A549 treated with GW870086 at 1 μM for 4 hours (cell line): ENCODE results near the gene IPO9. TPM values are rescaled to one million over a fixed set of nuclear protein-coding genes. Genes with fewer than 3 reads are reported as not detected.

ENCODE experiments used
- total RNA-seq: library from RNA; stranded (reverse); fragments of 200-300 nt; extraction: Qiagen RNA extraction; gene quantifications from 5 replicates; pipeline ENCODE4 v1.2.3, GENCODE V29; 2022; ENCODE audit warnings: low read depth

The IPO9 gene
- 23.5 to 46.0 TPM (median 41.6 TPM) in 5 replicates for total RNA-seq

DNA sequence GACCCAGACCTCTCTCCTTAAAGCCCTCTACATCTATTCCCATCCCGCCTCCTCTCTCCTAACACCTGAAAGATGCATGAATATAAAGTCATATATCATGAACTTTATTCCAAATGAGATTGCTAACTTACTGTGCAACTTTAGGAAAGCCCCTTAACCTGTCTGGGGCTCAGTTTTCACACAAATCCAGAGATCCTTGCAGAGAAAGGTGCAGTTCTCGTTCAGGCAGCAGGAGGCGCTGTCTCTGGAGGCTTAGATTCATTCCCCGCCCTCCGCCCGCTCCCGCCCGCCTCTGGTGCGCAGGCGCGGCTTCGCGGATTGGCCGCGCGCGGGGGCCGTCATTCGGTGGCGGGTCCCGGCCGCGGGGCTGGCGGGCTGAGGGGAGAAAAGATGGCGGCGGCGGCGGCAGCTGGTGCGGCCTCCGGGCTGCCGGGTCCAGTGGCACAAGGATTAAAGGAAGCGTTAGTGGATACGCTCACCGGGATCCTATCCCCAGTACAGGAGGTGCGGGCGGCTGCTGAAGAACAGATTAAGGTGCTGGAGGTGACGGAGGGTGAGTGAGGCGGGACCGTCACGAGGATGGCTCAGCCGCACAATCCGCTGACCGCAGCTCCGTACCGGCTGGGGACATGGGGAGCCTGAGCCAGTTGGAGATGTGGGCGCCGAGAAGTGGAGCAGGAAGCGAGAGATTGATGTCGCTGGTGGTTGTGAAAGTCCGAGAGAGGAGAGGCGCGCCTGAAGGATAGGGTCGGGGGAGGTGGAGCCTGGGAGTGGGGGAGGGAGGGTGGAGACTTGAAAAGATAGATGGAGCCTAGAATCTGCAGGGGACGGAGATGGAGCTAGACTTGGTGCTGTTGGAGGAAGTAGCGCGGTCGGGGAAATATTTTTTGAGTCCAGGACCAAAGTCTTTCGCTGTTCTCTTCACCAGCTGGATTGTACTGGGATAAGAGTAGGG, at the start of gene IPO9:
TSS of gene IPO9 (plus strand) at position 338 of the 955 bp plus-strand sequence. CDS start at position 391, 53 bp downstream.

DNA sequence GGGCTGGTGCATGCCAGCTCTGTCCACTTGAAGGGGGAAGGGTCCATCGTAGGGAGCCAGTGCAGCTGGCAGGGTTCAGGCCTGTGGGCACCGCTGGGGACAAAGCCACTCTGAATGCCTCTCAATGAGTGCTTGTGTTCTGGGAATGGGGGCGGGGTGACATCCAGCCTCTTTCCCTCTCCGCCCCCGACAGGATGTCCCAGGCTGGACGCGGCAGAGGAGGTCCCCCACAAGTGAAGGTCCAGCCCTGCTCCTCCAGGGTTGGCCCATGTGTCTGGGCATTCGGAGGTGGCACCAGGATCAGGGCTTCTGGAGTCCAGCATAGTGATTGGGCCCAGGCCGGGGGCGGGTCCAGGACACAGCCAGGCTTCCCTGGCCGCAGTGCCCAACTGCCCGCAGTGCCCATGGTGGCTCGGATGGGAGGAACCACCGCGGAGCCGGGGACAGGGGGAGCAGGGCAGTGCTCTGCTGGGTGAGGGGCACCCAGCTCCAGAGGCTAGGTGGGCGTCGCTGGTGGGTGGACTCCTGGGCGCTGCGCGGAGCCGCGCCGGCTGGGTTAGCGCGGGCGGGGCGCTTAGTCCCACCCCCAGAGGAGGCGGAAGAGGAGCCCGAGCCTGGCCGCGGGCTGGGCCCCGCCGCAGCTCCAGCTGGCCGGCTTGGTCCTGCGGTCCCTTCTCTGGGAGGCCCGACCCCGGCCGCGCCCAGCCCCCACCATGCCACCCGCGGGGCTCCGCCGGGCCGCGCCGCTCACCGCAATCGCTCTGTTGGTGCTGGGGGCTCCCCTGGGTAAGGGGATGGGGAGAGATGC, 59.5 kb downstream of the IPO9 start, which contains the start of gene SHISA4:
TSS of gene SHISA4 (plus strand) at position 617 of the 808 bp plus-strand sequence. CDS start at position 714, 97 bp downstream.

Other genes starting within 250 kb of the IPO9 start
- 12.1 to 18.3 TPM (median 16.2 TPM) in 5 replicates for gene SHISA4, start 59.7 kb downstream of the IPO9 start, total RNA-seq
- not detected in 5 replicates for gene LMOD1, start 117.4 kb downstream of the IPO9 start, total RNA-seq
- gene TIMM17A, start 126.3 kb downstream of the IPO9 start, total RNA-seq, result 96.8 to 122 TPM (median 103 TPM) in 5 replicates
- gene RNPEP, start 153.5 kb downstream of the IPO9 start, total RNA-seq, result 78.8 to 89.9 TPM (median 86.4 TPM) in 5 replicates
- gene ELF3, start 181.4 kb downstream of the IPO9 start, total RNA-seq, result 182 to 260 TPM (median 231 TPM) in 5 replicates